ENCODE measurements around the gene CA7.

CA7 gene

DNA sequence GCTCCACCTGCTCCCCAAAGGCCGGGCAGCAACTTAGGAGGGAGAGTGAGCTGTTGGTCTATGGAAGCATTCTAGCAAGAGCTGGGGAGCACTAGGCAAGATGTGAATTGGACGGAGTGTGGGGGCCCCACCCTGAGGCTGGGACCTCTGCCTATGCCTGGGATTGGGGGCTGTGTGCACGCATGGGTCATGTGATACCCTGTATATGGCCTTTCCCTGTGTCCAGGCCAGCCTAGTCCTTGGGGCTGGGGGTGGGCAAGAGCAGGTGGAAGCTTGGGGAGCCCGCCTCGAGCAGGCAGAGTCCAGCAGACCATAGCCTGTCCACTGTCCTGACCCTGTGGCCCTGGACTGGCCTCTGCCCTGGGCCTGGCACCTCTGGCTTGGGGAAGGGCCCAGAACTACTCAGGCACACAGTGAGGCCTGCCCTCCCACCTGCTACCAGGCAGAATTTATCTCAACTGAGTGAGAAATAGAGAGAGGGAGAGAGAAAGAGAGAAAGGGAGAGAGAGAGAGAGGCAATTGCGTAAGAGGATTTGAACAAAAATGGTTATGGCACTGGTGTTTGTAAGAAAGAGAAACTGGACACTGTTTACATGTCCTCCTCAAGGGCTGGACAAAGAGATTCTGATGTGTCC lies 55.2 kb downstream of the CA7 start:
- DNase-seq: no peak

GRCh38 chr16:66899945-66900710 lies 55.9 kb downstream of the CA7 start:
- DNase-seq: no peak

DNA sequence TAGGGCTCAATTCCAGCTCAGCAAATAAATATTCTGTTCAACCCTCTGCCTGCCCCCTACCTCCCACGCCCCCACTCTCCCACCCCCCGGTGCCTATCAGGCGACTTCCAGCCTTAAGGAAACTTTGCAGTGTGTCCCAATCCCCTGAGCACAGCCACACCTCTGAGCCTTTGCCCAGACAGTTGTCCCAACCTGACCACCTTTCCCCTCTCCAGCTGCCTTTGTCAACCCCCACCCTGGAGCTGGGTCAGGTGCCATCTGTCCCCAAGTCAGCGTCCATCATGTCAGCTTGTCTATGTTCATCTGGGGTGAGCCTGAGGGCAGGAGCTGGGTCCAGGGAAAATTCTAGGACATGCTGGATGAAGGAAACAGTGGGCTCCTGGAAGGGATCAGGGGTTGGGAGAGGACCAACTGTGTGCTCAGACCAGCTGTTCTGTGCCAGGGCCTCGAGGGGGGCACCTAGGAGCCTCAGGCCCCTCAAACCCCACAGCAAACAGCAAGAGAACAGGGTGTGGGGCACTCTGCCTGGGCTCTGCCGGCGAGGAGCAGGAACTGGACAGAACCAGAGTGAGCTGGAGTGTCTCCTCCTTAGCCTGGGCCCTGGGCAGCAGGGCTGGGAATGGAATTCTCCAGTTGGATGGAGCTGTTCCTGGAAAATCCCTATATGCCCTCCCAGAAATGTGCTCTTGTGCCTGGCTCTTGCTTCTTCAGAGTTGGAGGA lies 56.7 kb downstream of the CA7 start:
- DNase-seq: no peak

DNA sequence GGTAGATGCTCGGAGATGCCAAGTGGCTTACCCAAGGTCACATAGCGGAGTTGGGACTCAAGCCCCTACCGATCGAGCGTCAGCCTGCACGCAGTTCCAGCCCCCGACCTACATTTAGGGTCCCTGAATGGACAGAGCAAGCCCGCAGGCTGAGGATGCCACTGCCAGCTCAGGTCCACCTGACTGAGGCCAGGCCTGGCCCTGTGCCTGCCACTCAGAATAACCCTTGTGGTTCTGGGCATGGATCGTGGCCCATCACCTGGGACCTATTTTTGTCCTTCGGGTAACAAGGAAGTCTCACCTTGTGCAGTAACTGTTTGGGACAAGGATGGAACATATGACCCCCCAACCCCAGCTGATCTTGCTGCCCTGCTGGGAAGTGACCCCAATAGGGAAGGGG lies 57.4 kb downstream of the CA7 start:
- DNase-seq: no peak

DNA sequence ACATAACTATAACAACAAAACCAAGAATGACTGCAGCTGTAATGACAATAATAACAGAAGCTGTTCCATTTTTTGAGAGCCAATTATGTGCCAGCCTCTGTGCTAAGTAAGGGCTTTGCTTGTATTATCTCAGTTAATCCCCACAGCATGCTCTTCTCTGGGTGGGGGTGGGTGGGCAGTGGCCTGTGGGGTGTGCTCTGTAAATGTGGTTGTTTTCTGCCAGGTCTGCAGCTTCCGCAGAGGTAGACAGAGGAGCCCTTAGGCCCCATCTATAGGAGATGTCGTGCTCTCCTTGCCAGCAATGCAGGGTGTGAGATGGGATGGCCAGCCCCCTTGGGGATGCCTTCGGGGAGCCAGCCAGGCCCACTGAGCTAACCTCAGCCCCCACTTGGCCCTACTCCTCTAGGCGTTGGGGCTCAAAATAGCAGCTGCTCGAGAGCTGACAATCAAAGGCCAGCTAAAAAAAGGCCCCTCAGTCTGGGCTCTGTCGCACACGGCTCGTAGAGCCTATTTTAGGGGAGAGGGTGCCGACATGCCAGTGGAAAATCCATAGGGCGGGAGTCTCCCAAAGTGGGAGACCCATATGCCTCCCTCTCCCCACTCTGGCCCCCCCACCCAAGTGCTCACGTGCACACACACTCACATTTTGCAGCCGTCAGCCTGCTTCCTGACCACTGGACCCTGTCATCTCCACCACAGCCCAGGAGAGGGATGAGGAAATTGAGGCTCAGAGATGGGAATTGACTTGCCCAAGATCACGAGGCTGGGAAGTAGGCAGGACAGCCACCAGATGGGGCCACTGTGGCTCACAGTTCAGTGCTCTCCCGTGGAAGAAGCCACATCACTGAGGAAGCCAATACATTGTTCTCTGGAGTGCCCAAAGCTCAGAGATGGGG lies 58.7 kb downstream of the CA7 start:
- DNase-seq: no peak
